Neuronal stem cell (in vitro differentiated cells): ENCODE data around the gene COCH.

Experiments used
- DNase-seq: peaks from one replicate; pipeline ENCODE4 v3.0.0-alpha.2; 2013; ENCODE audit warnings: low spot score
- H2AFZ ChIP-seq: one replicate; pipeline ENCODE4 v1.6.1; 2013; ENCODE audit warnings: mild to moderate bottlenecking, low read length, inconsistent platforms
- H2AK5ac ChIP-seq: 2 replicates; pipeline ENCODE4 v1.6.1; 2013; ENCODE audit warnings: low read depth, mild to moderate bottlenecking, inconsistent platforms, low read length, moderate library complexity, mixed read lengths
- H2BK120ac ChIP-seq: 2 replicates; pipeline ENCODE4 v1.6.1; 2013; ENCODE audit warnings: low read depth, mild to moderate bottlenecking, inconsistent platforms, low read length, moderate library complexity, mixed read lengths
- H2BK12ac ChIP-seq: one replicate; pipeline ENCODE4 v1.6.1; 2013; ENCODE audit warnings: low read length, inconsistent platforms
- H2BK15ac ChIP-seq: 2 replicates; pipeline ENCODE4 v1.6.1; 2013; ENCODE audit warnings: mild to moderate bottlenecking, low read length, inconsistent platforms, mixed read lengths
- H2BK5ac ChIP-seq: one replicate; pipeline ENCODE4 v1.6.1; 2013; ENCODE audit warnings: inconsistent platforms, mild to moderate bottlenecking, low read length, moderate library complexity
- H3K14ac ChIP-seq: one replicate; pipeline ENCODE4 v1.6.1; 2013; ENCODE audit warnings: low read length, inconsistent platforms
- H3K18ac ChIP-seq: 2 replicates; pipeline ENCODE4 v1.6.1; 2013; ENCODE audit warnings: low read length, inconsistent platforms
- H3K23ac ChIP-seq: 2 replicates; pipeline ENCODE4 v1.6.1; 2013; ENCODE audit warnings: low read depth, mild to moderate bottlenecking, mixed read lengths, low read length, inconsistent platforms; ENCODE audit not compliant: poor library complexity
- H3K27ac ChIP-seq: replicated peaks from 3 replicates; pipeline ENCODE4 v1.5.1; 2013; ENCODE audit warnings: low read length, inconsistent platforms
- H3K27me3 ChIP-seq, 3 experiments: 2 replicates each; pipeline ENCODE4 v1.6.1; 2013; ENCODE audit warnings: low read length in 3 of 3, mild to moderate bottlenecking in 2 of 3, inconsistent platforms in 1 of 3, low read depth in 1 of 3, mixed read lengths in 1 of 3, moderate library complexity in 1 of 3; ENCODE audit not compliant: control insufficient read depth in 3 of 3, insufficient read depth in 3 of 3
- H3K36me3 ChIP-seq, 2 donors: replicated peaks in 1 of 2; 2 replicates each; pipeline ENCODE4 v1.6.1; 2013; ENCODE audit warnings: low read length in 2 of 2; ENCODE audit not compliant: control insufficient read depth in 2 of 2, insufficient read depth in 2 of 2
- H3K4ac ChIP-seq: 2 replicates; pipeline ENCODE4 v1.6.1; 2013; ENCODE audit warnings: inconsistent platforms, mild to moderate bottlenecking, low read length, moderate library complexity
- H3K4me1 ChIP-seq, 2 donors: 1 replicate in 1 of 2; 2 replicates in 1 of 2; pipeline ENCODE4 v1.6.1; 2013; ENCODE audit warnings: low read length in 2 of 2, low read depth in 1 of 2; ENCODE audit not compliant: control insufficient read depth in 2 of 2, insufficient read depth in 1 of 2
- H3K4me2 ChIP-seq: one replicate; pipeline ENCODE4 v1.6.1; 2013; ENCODE audit warnings: mild to moderate bottlenecking, low read length, inconsistent platforms; ENCODE audit not compliant: insufficient read depth, poor library complexity, severe bottlenecking
- H3K4me3 ChIP-seq, 2 donors: 2 replicates each; pipeline ENCODE4 v1.5.1; 2013; ENCODE audit warnings: low read length in 2 of 2, mild to moderate bottlenecking in 2 of 2, inconsistent platforms in 1 of 2, moderate library complexity in 1 of 2
- H3K79me1 ChIP-seq: one replicate; pipeline ENCODE4 v1.6.1; 2013; ENCODE audit warnings: low read depth, mild to moderate bottlenecking, inconsistent platforms, low read length, moderate library complexity
- H3K9ac ChIP-seq: one replicate; pipeline ENCODE4 v1.6.1; 2013; ENCODE audit warnings: mild to moderate bottlenecking, low read depth, low read length, inconsistent platforms; ENCODE audit not compliant: poor library complexity
- H3K9me3 ChIP-seq, 2 donors: replicated peaks in 1 of 2; 2 replicates each; pipeline versions ENCODE3 to v1.6.1; 2013; ENCODE audit warnings: low read length in 2 of 2, mild to moderate bottlenecking in 2 of 2, inconsistent platforms in 1 of 2, low read depth in 1 of 2, mixed read lengths in 1 of 2, moderate library complexity in 1 of 2; ENCODE audit not compliant: control insufficient read depth in 2 of 2, insufficient read depth in 1 of 2
- H4K8ac ChIP-seq: one replicate; pipeline ENCODE4 v1.6.1; 2013; ENCODE audit warnings: low read depth, mild to moderate bottlenecking, inconsistent platforms, low read length, moderate library complexity
- H4K91ac ChIP-seq: one replicate; pipeline ENCODE4 v1.6.1; 2013; ENCODE audit warnings: low read length, low read depth, mild to moderate bottlenecking, inconsistent platforms; ENCODE audit not compliant: poor library complexity
- WGBS, 2 donors: extraction: QIAGEN DNeasy Blood & Tissue Kit; methylation state at CpG; one replicate each; pipeline ENCODE4 v1.1.7; 2013; ENCODE audit warnings: missing lambda C conversion rate in 2 of 2, mixed read lengths in 1 of 2; ENCODE audit not compliant: insufficient read length in 2 of 2, insufficient replicate concordance in 1 of 2; ENCODE audit errors: extremely low coverage in 2 of 2; 5-methylcytosine and 5-hydroxymethylcytosine counted together

COCH gene

GRCh38 chr14:30888480-30889243, 14.3 kb downstream of the COCH start:
- no peak overlapping the region for H2BK5ac ChIP-seq
- no peak overlapping the region for H3K9ac ChIP-seq
- H2BK15ac ChIP-seq: no peak overlapping the region
- H3K4me1 ChIP-seq: no peaks in the 10 kb centered on the region
- no peaks in the 10 kb centered on the region for H3K9me3 ChIP-seq
- no peak overlapping the region for H2AFZ ChIP-seq
- H3K4ac ChIP-seq: no peak overlapping the region
- no peak overlapping the region for H2BK12ac ChIP-seq
- no peaks in the 10 kb centered on the region for H3K27me3 ChIP-seq
- H4K91ac ChIP-seq: no peak overlapping the region
- no peak overlapping the region for H3K4me2 ChIP-seq
- H3K23ac ChIP-seq: no peak overlapping the region
- no peak for DNase-seq
- H4K8ac ChIP-seq: no peak overlapping the region
- H3K4me3 ChIP-seq: no peak overlapping the region
- H3K79me1 ChIP-seq: no peaks in the 10 kb centered on the region
- H3K14ac ChIP-seq: no peak overlapping the region
- no CpG with 5 or more reads among the region's 5 CpGs for WGBS, 2 donors
- H3K36me3 ChIP-seq: peaks cover 2 to 11% of the 10 kb centered on the region in 2 donors
- H2BK120ac ChIP-seq: no peak overlapping the region
- H2AK5ac ChIP-seq: no peak overlapping the region
- no peak overlapping the region for H3K18ac ChIP-seq
- H3K27ac ChIP-seq: no peak overlapping the region

DNA sequence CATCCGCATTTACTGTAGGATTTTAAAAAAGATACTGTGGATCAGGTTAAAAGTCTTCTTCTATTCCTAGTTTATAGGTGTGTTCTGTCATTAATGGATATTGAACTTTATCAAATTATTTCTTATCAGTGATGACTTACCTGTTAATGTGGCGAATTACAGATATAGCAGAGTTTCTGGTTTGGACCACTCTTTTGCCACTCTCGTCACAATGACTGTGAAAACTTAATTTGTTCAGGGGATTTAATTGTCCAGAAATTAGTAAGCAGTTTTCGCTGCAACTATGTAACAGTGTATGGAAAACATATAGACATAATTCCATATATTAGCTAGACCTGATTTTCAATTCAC, 14.9 kb downstream of the COCH start:
- Histone ChIP-seq H2BK12ac (no peak overlapping the region), H3K36me3 (peaks cover 2 to 17% of the 10 kb centered on the region in 2 donors), H3K18ac (no peak overlapping the region), H3K23ac (no peak overlapping the region), H3K9me3 (no peaks in the 10 kb centered on the region), H3K4me1 (no peaks in the 10 kb centered on the region), H3K27me3 (no peaks in the 10 kb centered on the region), H3K27ac (no peak overlapping the region), H4K91ac (no peak overlapping the region), H3K9ac (no peak overlapping the region), H3K4ac (no peak overlapping the region), H2AK5ac (no peak overlapping the region), H3K4me3 (no peak overlapping the region), H3K14ac (no peak overlapping the region), H3K4me2 (no peak overlapping the region), H2BK120ac (no peak overlapping the region), H4K8ac (no peak overlapping the region), H2BK5ac (no peak overlapping the region), H3K79me1 (no peaks in the 10 kb centered on the region), H2AFZ (no peak overlapping the region), H2BK15ac (no peak overlapping the region)
- no CpG with 5 or more reads among the region's 4 CpGs for WGBS, 2 donors
- DNase-seq: no peak

DNA sequence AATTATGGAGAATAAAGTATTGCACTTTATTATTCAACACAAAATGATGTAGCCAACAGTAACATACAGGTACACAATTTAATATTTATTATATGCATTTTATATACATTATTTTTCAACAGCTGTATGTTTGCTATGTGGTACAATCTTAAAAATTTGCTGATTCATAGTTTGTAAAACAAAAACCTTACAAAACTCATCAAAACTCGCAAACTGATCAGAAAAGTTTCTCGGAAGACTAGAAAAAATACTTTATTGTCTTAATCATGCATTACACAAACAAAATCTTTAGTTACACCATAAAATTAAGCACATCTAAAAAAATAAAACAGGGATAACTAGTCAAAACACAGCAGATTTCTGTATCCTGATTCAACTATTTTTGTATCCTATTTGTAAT, 19.5 kb downstream of the COCH start:
- Histone ChIP-seq H3K4me2 (no peak overlapping the region), H3K4me3 (no peak overlapping the region), H3K9me3 (no peaks in the 10 kb centered on the region), H3K14ac (no peak overlapping the region), H2BK120ac (no peak overlapping the region), H3K36me3 (peaks cover 7 to 60% of the 10 kb centered on the region in 2 donors), H3K27me3 (no peaks in the 10 kb centered on the region), H2BK12ac (no peak overlapping the region), H3K27ac (no peak overlapping the region), H4K8ac (no peak overlapping the region), H3K4ac (no peak overlapping the region), H2BK5ac (no peak overlapping the region), H2AFZ (no peak overlapping the region), H3K9ac (no peak overlapping the region), H3K18ac (no peak overlapping the region), H4K91ac (no peak overlapping the region), H3K79me1 (no peaks in the 10 kb centered on the region), H2AK5ac (no peak overlapping the region), H3K4me1 (peaks cover 0 to 1% of the 10 kb centered on the region in 2 donors), H3K23ac (no peak overlapping the region), H2BK15ac (no peak overlapping the region)
- no peak for DNase-seq
- WGBS, 2 donors: no CpG with 5 or more reads among the region's 2 CpGs

DNA sequence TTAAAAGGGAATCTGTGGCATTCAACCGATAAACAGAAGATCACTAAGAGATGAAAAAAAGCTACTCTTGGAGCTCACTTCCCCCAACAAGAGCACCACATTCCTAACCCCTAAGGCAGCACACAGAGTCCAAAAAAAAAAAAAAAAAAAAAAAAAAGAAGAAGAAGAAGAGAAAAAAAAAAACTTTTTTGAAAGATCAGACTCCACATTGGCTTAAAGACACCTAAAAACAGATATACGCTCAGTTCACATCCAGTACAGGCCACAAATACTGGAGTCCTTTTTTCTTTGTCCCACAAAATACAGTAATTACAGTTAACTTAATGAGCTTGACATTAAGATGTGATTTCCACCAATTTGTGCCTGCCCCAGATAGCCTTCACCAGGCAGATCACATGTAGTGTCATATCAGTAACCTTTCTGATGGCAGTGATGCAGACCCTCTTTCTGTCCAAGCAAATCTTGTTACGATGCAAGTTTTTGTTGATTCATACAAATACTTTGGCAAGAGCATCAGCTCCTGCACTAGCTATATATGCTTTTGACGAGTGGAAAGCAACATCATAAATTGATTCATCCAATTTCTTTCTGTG, 20.7 kb downstream of the COCH start:
- Histone ChIP-seq H3K18ac (no peak overlapping the region), H3K4me2 (no peak overlapping the region), H2AK5ac (no peak overlapping the region), H4K8ac (no peak overlapping the region), H2BK120ac (no peak overlapping the region), H3K14ac (no peak overlapping the region), H2BK12ac (no peak overlapping the region), H3K27ac (no peak overlapping the region), H3K4me1 (peaks cover 0 to 1% of the 10 kb centered on the region in 2 donors), H4K91ac (no peak overlapping the region), H3K36me3 (peaks cover 7 to 72% of the 10 kb centered on the region in 2 donors), H2BK5ac (no peak overlapping the region), H2BK15ac (no peak overlapping the region), H3K4me3 (no peak overlapping the region), H3K23ac (no peak overlapping the region), H3K9ac (no peak overlapping the region), H3K79me1 (peaks cover under 1% of the 10 kb centered on the region), H3K27me3 (no peaks in the 10 kb centered on the region), H3K9me3 (no peaks in the 10 kb centered on the region), H3K4ac (no peak overlapping the region), H2AFZ (no peak overlapping the region)
- no CpG with 5 or more reads among the region's 4 CpGs for WGBS, 2 donors
- no peak for DNase-seq
